GM19035 (cell line): ENCODE results near the gene LTN1.
"Not testable (repeated sequence)": the region's sequence is repeated elsewhere in the genome, so short reads cannot be mapped to it uniquely, and the experiment has no call there.

ENCODE experiments used
- ATAC-seq: cut with Tn5 transposase; IDR thresholded peaks from one replicate; pipeline ENCODE4 v1.9.1; 2021; ENCODE audit not compliant: unreplicated experiment

The LTN1 gene, protein sequence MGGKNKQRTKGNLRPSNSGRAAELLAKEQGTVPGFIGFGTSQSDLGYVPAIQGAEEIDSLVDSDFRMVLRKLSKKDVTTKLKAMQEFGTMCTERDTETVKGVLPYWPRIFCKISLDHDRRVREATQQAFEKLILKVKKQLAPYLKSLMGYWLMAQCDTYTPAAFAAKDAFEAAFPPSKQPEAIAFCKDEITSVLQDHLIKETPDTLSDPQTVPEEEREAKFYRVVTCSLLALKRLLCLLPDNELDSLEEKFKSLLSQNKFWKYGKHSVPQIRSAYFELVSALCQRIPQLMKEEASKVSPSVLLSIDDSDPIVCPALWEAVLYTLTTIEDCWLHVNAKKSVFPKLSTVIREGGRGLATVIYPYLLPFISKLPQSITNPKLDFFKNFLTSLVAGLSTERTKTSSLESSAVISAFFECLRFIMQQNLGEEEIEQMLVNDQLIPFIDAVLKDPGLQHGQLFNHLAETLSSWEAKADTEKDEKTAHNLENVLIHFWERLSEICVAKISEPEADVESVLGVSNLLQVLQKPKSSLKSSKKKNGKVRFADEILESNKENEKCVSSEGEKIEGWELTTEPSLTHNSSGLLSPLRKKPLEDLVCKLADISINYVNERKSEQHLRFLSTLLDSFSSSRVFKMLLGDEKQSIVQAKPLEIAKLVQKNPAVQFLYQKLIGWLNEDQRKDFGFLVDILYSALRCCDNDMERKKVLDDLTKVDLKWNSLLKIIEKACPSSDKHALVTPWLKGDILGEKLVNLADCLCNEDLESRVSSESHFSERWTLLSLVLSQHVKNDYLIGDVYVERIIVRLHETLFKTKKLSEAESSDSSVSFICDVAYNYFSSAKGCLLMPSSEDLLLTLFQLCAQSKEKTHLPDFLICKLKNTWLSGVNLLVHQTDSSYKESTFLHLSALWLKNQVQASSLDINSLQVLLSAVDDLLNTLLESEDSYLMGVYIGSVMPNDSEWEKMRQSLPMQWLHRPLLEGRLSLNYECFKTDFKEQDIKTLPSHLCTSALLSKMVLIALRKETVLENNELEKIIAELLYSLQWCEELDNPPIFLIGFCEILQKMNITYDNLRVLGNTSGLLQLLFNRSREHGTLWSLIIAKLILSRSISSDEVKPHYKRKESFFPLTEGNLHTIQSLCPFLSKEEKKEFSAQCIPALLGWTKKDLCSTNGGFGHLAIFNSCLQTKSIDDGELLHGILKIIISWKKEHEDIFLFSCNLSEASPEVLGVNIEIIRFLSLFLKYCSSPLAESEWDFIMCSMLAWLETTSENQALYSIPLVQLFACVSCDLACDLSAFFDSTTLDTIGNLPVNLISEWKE (N-terminal part only)

DNA sequence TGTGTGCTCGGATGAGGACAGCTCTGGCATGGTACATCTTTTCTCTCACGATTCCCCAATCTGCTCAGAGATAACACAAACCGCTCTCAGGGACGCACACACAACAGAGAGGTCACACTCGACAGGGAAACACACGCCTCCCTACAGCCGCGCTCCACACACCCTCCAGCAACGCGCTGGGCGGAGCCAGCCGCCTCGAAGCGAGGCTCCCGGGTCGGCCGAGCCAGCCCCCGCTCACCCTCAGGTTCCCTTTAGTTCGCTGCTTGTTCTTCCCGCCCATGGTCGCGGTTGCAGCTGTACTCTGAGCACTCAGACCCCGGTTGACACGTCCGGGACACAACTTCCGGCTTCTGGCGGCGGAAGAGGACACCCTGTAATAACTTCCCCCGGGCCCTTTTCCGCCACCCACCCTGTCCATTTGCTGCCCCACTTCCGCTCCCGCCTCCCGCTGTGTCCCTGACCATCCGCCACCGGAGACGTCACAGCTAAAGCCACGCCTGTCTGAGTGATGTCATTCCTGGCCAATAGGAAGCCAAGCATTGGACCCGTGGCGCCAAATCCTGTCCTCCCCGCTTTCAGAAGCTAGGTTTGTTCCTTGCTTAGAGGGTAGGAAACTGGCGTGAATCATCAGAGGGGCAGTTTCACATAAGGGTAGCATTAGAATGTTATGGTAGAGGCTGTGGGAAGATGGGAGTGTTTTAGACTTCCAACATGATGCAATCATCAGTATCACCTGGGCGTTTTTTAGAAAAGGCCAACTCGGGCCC is at the start of gene LTN1:
LTN1 (minus strand) TSS at position 352 of the 767 bp plus-strand sequence; CDS start at position 280, 72 bp downstream.
- peak; percentile 99 for ATAC-seq

DNA sequence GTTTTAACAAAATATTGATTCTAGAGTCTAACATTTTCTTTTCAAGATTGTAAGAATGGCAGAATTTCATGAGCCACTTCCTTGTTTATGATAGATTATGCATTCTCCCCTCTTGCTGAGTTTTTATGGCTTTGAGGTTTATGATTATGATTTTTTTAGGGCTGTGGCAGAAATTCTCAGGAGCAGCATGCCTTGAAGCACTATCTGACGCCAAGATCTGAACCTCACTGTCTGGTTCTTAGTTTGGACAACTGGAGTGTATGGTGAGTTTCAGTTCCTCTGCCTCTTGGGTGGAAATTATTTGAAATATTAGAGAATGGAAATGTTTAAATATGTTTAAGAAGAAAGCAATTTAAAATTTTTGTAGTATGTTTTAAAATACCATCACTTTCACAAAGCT is 42.0 kb upstream of the LTN1 start:
- no peak for ATAC-seq

DNA sequence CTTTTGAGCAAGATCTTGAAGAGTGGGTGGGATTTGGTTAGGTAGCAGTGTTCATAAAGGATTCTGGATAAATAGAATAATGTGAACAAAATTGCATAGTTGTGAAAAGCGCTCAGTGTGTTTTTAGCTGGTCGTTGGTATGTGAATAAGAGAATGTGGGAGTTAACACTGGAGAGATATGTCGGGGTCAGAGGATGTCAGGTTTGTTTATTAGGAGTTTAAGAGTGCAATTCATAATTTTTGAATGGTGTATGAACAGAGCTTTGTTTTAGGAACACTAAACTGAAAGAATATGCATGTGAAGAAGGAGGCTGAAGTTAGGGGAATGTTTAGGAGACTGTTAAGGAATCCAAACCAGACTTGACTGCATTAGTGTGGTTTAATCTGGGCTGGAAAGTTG is 41.2 kb upstream of the LTN1 start:
- no peak for ATAC-seq

DNA sequence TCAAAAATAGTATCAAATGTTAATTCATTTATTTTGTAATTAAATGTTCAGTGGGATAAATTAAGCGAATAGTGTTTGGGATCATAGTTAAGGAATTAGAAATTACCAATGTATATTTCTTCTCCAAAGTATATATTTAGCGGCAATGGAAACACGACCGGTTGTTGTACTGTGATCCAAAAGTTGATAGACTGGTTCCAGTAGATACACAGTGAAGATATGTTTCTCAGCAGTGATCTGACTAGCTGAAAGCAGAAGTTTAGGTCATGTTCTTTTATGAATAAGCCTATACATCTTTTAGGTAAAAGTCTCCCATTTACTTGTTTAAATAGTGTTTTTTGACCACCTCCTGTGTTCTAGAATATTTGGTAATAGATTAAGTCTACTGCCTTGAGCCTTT is 40.6 kb upstream of the LTN1 start:
- no peak for ATAC-seq

DNA sequence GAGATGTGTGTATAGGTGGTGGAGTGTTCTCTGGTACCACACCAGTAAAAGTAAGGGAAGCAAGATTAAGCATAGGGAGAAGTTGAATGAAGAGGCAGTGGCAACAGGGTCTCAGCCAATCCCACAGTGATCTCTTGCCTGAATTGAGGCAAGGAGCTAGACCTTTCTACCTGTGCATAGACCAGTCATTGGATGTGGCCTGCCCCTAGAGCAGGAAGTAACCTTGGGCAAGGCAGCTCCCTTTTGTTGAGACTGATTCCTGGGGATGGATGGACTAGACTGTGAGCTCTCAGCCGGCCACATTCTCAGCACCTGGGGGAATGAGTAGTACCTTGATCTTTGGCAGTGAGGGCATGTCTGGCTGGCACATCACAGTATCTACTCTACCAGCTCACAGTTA is 38.2 kb upstream of the LTN1 start:
- ATAC-seq: no peak

DNA sequence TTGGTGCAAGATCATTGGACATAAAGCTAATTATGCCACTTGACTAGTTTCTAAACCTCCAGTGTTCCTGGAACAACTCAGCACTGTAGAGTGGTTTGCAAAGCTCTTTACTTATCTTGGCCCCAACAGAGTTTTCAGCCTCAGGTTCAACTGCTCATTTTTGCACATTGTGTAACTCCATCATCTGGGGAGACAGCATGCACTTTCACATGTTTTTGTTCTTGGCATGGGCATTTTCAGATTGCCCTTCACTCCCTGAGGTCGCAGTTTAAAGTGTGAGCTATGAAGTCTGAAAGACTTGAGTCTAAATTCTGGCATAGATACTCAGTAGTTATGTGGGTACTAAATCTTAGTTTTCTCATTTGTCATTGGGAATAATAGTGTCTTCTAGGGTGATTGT is 36.8 kb upstream of the LTN1 start:
- no peak for ATAC-seq

DNA sequence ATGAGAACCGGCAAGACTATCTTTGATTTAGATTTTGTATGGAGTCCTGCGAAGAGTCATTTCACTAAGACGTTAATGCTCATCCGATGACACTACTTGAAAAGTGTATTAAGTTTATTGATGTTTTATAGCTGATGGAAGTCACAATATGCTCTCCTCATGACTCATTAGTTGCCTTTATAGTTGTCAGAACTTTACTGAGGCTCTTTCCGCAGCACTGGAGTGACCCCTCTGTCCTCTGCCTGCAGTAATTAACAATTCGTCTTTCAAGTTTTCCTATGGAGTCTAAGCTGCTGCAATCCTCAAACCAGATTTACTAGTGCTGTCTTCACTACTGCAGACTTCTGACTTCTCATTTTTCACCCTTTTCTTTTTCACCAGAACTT is 32.6 kb upstream of the LTN1 start:
- no peak for ATAC-seq

DNA sequence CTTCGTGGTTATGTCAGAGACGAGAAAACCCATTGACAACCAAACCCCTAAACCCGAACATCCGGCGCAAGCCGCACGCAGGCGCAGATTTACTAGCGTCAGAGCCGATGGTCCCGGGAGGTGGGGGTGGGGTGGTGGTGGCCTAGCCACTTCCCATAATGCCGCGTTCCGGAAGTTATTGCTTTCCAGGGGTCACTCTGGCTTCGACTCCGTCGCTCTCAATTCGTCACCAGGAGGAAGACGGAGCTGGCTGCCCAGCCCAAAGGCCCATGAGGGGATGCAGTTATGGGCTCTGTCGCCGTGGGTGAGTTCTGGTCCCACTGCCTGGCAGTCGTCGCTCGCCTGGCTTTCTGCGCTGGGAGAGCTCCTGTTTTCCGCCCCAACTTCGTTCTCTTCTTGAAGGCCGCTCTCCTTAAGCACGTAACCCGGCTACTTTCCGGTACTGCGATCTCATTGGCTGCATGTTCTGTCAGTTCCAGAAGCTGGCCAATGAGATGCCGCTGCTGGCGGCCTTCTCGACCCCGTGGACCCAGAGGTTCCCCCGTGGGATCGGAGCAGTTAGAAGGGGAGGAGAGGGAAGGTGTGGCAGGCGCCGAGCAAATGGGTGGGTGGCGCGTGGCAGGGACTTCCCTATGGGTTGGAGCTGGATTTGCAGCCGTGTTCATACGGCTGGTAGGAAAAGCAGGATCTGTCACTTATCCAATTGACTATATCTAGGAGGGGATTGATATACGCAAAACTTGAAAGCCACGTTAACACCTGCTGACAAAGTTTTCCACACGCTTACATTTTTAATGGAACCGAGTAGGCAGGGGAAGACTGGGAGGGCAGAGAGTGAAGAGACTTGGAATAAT is 32.0 kb upstream of the LTN1 start, which contains the start of gene USP16:
USP16 (plus strand) TSS at position 195 of the 854 bp plus-strand sequence. CDS start 3,246 bp downstream, outside the sequence.
- ATAC-seq: peak; percentile 98

DNA sequence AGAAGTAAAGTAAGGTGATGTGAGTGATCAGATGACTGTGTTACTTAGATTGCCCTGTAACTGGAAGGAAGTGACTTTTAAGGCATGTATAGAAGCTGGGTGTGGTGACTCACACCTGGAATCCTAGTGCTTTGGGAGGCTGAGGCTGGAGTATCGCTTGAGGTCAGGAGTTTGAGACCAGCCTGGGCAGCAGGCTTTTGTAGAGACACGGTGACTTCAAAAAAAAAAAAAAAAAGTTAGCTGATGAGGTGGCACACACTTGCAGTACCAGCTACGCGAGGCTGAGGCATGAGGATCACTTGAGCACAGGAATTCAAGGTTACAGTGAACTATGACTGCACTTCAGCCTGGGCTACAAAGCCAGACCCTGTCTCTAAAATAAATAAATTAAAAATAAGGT is 29.5 kb upstream of the LTN1 start:
- ATAC-seq: no peak

DNA sequence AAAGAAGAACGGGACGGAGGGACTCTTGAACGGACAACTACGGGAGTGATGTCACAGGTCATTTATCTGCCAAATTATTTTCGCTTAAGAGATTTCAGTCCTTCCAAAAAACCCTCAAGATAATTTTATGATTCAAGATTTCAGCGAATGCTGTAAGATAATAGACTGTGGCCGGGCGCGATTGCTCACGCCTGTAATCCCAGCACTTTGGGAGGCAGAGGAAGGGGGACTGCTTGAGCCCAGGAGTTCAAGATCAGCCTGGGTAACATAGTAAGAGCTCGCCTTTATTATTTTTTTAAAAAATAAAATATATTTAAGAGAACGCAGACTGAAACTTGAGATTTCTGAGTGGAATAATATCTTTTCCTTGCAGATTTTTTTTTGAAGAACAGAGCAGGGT is 25.9 kb upstream of the LTN1 start:
- ATAC-seq: peak; percentile 6

DNA sequence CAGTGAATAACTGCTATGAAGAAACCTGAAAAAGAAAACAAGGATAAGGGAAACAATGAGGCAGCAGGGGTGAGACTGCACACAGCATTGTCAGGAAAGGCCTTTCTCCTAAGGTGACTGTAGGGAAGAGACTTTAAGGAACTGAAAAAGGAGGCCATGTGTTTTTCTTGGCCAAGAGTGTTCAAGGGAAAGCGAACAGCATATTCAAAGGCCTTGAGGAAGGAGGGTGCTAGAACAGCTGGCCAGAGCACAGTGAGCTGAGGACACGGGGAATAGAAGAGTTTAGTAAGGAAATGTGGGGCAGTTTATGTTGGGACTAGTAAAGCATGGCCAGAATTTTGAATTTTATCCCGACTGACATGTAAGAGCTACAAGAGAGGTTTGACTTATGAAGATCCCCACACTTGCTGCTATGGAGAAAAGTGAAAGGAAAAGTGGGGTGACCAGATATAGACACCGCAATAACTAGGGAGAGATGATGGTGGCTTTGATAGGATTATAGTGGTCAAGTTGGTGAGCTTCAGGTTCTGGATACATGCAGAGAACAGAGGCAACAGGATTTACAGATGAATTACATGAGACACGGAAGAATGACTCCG is 25.1 kb upstream of the LTN1 start:
- no peak for ATAC-seq

DNA sequence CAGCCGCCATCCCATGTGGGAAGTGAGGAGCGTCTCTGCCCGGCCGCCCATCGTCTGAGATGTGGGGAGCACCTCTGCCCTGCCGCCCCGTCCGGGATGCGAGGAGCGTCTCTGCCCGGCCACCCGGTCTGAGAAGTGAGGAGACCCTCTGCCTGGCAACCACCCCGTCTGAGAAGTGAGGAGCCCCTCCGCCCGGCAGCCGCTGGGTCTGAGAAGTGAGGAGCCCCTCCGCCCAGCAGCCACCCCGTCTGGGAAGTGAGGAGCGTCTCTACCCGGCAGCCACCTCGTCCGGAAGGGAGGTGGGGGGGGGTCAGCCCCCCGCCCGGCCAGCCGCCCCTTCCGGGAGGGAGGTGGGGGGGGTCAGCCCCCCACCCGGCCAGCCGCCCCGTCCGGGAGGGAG is 18.6 kb upstream of the LTN1 start:
- ATAC-seq: not testable (repeated sequence)

DNA sequence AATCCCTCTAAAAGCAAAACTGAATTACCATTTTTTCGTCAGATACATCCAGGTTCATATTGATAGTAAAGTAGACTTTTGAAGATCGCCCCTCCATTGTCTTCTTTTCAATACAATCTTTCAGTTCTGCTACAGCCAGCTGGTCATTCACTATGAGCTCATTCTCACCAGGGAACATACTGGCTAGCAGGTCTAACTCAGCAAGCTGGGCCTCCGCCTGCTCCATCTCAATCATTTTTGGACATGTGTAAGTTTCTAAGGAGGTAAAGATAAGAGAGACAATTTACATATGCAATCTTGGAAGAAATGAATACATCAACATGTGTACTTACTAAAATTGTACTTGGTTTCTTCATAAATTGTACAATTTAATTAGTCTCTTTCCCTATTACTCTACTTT is 15.7 kb upstream of the LTN1 start:
- no peak for ATAC-seq

DNA sequence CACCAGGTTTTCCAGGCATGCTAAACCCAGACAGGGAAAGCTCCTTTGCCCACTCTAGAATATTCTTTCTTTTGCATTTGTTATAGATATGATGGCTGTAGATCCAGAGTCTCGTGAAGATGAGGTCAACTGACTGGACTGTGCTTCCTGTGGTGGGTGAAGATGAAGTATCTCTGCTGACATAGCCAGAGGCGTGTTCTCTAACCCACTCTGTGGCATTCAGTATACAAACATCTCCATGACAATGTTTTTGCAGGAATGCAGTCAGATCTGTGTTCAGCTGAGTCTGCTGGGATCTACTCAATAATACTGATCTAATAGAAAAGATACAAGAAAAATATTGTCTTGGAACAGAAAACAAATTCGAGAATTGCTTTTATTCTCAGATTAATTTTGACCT is 15.1 kb upstream of the LTN1 start:
- ATAC-seq: no peak

DNA sequence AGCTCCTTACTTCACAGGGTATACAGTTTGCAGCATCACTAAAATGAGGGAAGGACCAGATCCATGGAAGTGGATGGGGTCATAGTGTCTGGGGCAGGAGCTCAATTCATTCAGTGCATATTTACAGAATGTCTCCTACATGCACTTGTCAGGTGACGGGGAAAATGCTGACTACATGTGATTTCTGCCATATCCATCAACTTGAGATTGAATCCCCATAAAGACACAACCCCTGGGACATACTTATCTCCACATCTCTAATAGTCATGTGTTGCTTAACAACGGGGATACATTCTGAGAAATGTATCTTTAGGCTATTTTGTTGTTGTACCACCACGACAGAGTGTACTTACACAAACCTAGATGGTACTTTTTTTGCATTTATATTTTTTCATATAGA is 14.5 kb upstream of the LTN1 start:
- ATAC-seq: no peak

DNA sequence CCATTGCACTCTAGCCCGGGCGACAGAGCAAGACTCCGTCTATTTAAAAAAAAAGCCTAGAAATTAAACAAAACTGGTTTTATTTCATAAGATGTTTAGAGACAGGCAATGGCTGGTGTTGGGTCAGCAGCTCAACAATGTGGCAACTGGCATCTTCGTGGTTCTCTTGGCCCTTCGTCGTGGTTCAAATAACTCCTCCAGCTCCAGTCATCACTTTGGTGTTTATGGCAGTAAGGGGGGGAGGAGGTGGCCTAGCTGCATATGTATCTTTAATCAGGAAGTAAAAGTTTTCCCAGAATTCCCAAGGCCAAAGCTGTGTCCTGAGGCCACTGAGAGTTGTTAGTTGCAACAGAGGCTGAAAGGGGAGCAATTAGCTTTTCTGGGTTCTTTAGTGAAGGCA is 13.0 kb upstream of the LTN1 start:
- no peak for ATAC-seq

DNA sequence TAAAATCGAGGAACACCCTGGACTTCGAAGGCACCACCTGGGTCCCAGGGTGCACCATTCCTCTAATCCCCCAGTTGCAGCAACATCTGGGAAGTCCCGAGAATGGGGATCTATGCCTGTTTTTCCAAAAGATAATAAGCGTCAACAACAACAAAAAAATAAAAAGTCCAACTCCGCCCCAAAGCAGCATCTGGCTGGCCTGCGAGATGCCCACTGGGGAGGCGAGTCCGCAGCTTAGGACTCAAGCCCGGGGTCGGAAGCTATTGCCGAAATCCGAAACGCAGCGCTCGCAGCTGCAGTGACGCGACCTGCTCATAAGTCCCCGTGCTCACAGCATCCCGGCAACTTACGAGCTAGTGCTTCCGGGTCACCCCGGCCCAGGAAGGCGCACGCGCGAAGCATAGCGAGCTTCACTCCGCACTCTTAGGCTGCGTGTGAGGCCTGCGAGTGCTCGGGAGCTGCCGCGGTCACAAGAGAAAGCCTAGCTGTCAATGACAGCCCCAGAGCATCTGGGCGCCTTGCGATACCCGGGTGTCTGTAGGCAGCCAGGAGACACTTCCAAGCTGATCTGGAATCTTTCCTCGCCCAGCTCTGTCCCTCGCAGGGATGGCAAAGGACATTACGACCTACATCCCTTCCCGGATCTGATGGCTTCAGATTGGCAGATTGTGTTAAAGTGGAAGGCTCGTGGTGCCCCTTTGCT is 9.9 kb upstream of the LTN1 start:
- ATAC-seq: peak; percentile 100

DNA sequence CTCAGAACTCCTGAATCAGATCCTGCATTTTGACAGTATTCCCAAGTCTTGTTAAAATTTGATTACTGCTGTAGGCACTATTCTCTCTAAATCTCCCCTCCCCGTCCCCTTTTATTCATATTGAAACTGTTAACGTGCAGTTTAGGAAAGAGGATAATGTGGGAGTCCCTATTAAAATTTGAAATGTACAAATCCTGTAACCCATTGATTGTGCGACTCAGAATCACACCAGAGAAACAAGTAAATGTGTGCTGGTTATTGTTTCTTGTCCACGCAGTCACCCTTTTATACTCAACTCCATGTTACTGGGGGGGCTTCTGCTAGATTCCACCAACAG is 584 bp upstream of the LTN1 start:
- no peak for ATAC-seq
